ENCODE results near the gene ACACA.

The ACACA gene

DNA sequence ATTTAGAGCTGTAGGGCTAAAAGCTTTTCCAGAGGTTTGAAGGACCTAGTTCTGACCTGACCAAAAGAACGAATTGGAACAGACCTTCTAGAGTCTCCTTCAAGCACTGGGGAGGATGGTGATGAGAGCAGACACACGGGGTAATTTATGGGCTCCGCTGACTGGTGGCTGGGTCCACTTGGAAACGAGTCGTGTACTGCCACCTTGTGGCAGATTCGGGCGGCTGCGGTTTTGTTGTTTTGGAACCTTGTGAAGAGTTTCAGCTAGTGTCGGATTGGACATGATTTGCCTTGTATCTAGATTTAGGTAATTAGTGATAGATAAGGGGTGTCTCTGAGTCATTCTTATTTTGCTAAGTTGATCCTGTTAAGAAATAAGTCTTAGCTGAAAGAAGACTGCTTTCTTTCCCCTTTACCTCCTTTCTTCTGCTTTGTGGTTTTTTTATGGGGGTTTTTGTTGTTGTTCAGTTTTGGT is 359.0 kb downstream of the ACACA start:
- peak; percentile 32 to 76 (median 59) for DNase-seq (ENCODE audit: low read depth in 4 of 4, low spot score in 1 of 4)

DNA sequence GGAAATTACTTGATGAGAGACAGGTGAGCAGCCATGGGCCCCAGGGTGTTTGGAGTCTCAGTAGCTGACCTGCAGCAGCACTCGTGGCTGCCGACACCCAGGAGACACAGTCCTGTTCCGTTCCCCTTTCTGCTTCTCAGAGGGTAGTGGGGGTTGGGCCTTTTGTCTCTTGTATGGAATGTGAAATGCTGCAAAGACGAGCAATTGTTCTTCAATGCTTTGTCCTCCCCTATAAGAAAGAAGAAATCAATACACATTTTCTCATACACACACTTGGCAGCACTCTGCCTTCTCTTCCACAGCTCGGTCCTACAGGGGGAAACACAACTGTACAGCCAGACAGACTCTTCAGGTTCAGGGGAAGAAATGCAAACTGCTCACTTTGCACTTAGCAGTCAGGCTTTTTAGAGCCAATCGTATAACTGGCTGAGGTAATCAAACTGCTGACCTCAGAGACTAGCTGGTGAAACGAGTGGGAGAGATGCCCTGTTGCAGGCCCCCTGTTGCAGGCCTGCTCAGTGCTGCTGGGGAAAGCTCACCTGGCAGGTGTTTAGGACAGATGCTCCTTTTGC is 361.2 kb downstream of the ACACA start:
- no peak for DNase-seq (ENCODE audit: low read depth in 4 of 4, low spot score in 1 of 4)

DNA sequence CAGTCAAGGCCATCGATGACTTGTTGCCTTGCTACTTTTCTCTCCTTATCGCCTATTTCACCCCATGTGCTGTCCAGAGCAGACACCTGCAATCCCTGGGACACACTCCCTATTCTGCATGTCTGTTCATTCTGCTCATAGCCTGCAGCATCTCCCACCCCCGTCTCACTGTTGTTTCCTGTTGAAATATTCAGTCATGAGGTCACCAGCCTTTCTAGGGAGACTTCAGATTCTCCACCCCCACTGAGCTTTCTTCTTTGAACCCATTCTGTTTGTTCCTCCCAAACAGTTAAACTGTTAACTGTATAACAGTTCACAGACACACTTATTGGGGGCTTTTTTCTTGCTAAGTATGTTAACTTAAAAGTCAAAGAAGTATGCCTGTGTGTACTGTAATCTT is 363.4 kb downstream of the ACACA start:
- no peak for DNase-seq (ENCODE audit: low read depth in 4 of 4, low spot score in 1 of 4)

DNA sequence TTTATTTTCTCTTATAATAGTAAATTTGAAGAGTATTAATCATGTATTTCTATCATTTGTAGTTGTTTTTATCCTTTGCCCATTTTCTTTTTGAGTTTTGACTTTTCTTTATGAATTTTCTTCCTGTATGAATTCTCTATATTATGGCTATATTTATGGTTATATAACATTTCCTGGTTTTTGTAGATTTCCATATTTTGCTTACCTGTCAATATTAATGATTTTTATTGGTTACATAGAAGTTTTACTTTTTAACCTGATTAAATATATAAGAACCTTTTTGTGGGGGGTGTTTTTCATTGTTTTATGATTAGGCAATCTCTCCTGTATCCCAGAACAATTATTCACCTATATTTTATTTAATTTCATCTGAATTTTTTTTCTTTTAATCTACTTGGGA is 364.7 kb downstream of the ACACA start:
- no peak for DNase-seq (ENCODE audit: low read depth in 4 of 4, low spot score in 1 of 4)

DNA sequence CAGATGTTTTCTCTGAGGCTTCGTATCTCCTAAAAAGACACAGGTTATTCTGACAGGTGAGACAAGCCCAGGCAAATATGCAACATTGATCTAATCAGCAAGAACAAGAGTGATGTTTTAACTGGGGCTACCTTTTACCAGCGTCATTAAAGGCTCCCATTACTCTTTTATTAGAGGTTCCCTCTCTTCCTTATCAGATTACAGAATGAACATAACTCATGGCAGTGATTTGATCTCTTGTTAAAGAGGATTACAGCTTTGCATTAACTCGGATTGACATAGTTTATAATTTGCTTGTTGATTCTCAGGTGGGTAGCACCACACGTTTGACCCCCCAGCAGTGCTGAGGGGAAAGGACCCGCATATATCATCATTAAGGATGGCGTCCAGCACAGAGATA is 367.4 kb downstream of the ACACA start:
- no peak for DNase-seq (ENCODE audit: low read depth in 4 of 4, low spot score in 1 of 4)

DNA sequence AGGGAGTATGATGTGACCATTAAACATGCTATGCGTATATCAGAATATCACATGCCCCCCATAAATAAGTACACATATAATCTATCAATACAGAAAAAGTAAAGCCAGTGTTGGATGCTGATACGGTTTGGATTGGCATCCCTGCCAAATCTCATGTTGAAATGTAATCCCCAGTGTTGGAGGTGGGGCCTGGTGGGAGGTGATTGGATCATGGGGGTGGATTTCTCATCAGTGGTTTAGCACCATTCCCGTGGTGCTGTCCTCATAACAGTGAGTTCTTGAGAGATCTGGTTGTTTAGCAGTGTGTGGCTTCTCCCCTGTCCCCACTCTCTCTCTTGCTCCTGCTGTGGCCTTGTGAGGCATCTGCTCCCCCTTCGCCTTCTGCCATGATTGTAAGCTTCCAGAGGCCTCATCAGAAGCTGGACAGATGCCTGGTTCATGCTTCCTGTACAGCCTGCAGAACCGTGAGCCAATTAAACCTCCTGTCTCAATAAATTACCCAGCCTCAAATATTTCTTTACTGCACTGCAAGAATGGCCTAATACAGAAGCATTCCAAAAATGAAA is 369.0 kb downstream of the ACACA start:
- DNase-seq (ENCODE audit: low read depth in 4 of 4, low spot score in 1 of 4) = no peak

Measured in stimulated activated CD4-positive, alpha-beta T cell treated with anti-CD3 and anti-CD28 coated beads, Interleukin-1b, Interleukin-23, amount 100 ng/mL, for 24 hours (primary cell).